NT2/D1 (cell line): ENCODE results near the gene AKR1C8.

Experiments used
- YY1 ChIP-seq: IDR thresholded peaks from 2 replicates; pipeline ENCODE4 v1.6.1; 2011; ENCODE audit not compliant: insufficient read length, insufficient read depth
- ZNF274 ChIP-seq: IDR thresholded peaks from 2 replicates; pipeline ENCODE4 v1.6.1; 2011; ENCODE audit warnings: mild to moderate bottlenecking, low read depth, low read length

DNA sequence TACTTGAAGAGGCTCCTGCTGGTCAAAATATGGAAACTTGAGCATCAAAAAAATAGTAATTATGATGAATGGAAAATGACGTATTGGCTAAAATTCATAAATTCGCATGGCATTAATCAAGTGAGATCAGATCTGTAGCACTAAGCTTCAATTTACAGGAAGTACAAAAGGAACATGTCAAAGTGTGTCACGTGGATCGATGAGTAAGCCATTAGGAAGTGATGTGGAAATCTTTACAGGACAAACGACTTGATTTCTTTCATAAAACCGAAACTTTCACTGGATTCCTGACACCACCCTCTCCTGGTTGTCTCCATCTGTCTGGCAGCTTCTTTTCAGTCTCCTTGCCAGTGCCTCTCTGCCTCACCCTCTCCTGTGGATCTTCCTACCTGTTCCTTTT, 25.8 kb downstream of the AKR1C8 start:
- TF ChIP-seq YY1 = no peak
- TF ChIP-seq ZNF274 = no peak
